Neutrophil (primary cell): ENCODE data around the gene ALPI.

Experiments
- H3K27ac ChIP-seq: fragments of 200-600 bp; sonication (generic); 2 replicates; pipeline ENCODE4 v1.5.1; 2016; ENCODE audit warnings: mild to moderate bottlenecking, moderate library complexity
- H3K27me3 ChIP-seq: fragments of 200-600 bp; sonication (generic); 2 replicates; pipeline ENCODE4 v1.6.0; 2016; ENCODE audit warnings: mild to moderate bottlenecking
- H3K36me3 ChIP-seq: fragments of 200-600 bp; sonication (generic); 2 replicates; pipeline ENCODE4 v1.5.1; 2017
- H3K4me1 ChIP-seq, 2 experiments: fragments of 200-600 bp in 1 of 2; sonication (generic) in 1 of 2; 1 replicate in 1 of 2; 2 replicates in 1 of 2; pipeline versions ENCODE4 v1.5.1 to v1.6.1; 2013 to 2016; ENCODE audit warnings: low read depth in 1 of 2, low read length in 1 of 2, mild to moderate bottlenecking in 1 of 2, moderate library complexity in 1 of 2; ENCODE audit not compliant: control insufficient read depth in 1 of 2, insufficient read depth in 1 of 2
- H3K4me3 ChIP-seq, 2 experiments: fragments of 200-600 bp in 1 of 2; sonication (generic) in 1 of 2; 1 replicate in 1 of 2; 2 replicates in 1 of 2; pipeline ENCODE4 v1.5.1; 2013 to 2016; ENCODE audit warnings: low read depth in 1 of 2, low read length in 1 of 2, mild to moderate bottlenecking in 1 of 2, moderate library complexity in 1 of 2
- H3K9me3 ChIP-seq: fragments of 200-600 bp; sonication (generic); 2 replicates; pipeline ENCODE4 v1.5.1; 2016
- TF ChIP-seq, protein P1 (sequence below): fragments of 200-600 bp; sonication (generic); IDR thresholded peaks from 2 replicates; pipeline ENCODE4 v1.5.1; 2016; ENCODE audit warnings: antibody characterized with exemption

ALPI gene

GRCh38 chr2:232494542-232494941 is 38.6 kb downstream of the ALPI start:
- Histone ChIP-seq H3K27me3 (peaks cover 39% of the 10 kb centered on the region), H3K27ac (no peak overlapping the region), H3K9me3 (no peaks in the 10 kb centered on the region), H3K36me3 (no peaks in the 10 kb centered on the region), H3K4me3 (no peak overlapping the region), H3K4me1 (no peaks in the 10 kb centered on the region)
- TF ChIP-seq, protein P1, sequence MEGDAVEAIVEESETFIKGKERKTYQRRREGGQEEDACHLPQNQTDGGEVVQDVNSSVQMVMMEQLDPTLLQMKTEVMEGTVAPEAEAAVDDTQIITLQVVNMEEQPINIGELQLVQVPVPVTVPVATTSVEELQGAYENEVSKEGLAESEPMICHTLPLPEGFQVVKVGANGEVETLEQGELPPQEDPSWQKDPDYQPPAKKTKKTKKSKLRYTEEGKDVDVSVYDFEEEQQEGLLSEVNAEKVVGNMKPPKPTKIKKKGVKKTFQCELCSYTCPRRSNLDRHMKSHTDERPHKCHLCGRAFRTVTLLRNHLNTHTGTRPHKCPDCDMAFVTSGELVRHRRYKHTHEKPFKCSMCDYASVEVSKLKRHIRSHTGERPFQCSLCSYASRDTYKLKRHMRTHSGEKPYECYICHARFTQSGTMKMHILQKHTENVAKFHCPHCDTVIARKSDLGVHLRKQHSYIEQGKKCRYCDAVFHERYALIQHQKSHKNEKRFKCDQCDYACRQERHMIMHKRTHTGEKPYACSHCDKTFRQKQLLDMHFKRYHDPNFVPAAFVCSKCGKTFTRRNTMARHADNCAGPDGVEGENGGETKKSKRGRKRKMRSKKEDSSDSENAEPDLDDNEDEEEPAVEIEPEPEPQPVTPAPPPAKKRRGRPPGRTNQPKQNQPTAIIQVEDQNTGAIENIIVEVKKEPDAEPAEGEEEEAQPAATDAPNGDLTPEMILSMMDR: no peak

- Histone ChIP-seq H3K27me3 (peaks cover 39% of the 10 kb centered on the region), H3K27ac (no peak overlapping the region), H3K4me1 (no peaks in the 10 kb centered on the region), H3K4me3 (no peak overlapping the region), H3K36me3 (no peaks in the 10 kb centered on the region), H3K9me3 (no peaks in the 10 kb centered on the region)
- TF ChIP-seq, protein P1: no peak
Measured at GRCh38 chr2:232495292-232495691, 39.3 kb downstream of the ALPI start.

DNA sequence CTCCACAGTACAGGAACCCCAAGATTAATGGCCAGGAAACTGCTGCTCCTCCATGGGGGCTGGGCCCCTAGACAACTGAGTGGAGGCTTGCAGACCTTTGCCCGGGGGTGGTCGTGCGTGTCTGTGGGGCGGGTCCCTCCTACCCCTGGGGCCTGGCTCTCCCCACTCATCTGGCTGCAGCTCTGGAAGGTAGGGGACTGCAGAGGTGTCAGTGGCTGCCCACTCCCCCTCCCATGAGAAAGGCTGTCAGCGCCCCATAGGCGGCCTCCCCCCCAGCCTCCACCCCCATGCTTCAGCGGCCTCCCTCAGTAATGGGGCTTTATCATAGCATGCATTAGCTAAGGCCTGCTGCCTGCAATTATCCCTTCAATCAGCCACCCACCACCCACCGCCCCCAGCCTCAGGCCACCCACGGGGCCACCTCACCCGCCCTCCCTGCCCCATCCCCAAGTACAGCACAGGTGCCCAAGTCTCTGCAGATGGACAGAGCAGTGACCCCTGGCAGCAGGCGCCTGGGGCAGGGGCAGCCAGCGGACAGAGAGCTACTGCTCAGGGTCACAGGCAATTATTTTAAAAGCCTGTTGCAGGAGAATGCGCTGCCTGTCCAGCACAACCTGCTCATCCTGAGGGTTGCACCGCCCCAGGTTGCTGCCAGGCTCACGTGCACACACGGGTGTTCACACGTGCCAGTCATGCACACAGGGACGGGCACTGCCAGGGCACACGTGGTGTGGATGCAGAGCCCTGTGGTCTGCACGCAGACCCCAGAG is 40.7 kb downstream of the ALPI start:
- Histone ChIP-seq H3K4me1 (no peaks in the 10 kb centered on the region), H3K9me3 (no peaks in the 10 kb centered on the region), H3K27ac (no peak overlapping the region), H3K36me3 (no peaks in the 10 kb centered on the region), H3K27me3 (peaks cover 52% of the 10 kb centered on the region), H3K4me3 (no peak overlapping the region)
- TF ChIP-seq, protein P1: no peak

GRCh38 chr2:232497348-232497747 is 41.4 kb downstream of the ALPI start:
- no peaks in the 10 kb centered on the region for H3K36me3 ChIP-seq
- H3K27me3 ChIP-seq: peaks cover 59% of the 10 kb centered on the region
- H3K9me3 ChIP-seq: no peaks in the 10 kb centered on the region
- TF ChIP-seq, protein P1: no peak
- no peak overlapping the region for H3K27ac ChIP-seq
- no peaks in the 10 kb centered on the region for H3K4me1 ChIP-seq
- H3K4me3 ChIP-seq: no peak overlapping the region

DNA sequence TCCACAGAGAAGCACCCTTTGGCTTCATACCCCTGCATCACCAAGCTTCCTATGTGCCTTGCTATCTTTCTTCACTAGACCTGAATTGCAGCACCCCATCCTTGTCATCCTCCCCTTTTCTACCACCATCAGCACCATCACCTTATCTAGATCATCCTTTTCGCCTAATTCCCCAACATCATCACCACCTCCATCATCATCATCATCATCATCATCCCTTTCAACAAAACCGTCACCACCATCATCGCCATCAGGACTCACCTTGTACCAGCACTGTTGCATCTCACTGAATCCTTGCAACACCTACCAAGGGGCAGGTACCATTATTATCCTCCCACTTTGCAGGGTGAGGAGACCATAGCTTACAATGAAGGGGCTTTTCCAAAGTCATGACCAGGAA is 42.5 kb downstream of the ALPI start:
- Histone ChIP-seq H3K27me3 (peaks cover 70% of the 10 kb centered on the region), H3K9me3 (no peaks in the 10 kb centered on the region), H3K4me3 (no peak overlapping the region), H3K27ac (no peak overlapping the region), H3K36me3 (no peaks in the 10 kb centered on the region), H3K4me1 (no peaks in the 10 kb centered on the region)
- TF ChIP-seq, protein P1: no peak
